T1000 (cell line): ENCODE results near the gene SLC27A4.
A peak's percentile ranks its signal among the peaks of the same experiment; 100 is the strongest.

Experiments used
- DNase-seq: peaks from one replicate; lab custom pipeline; 2025; ENCODE audit warnings: mixed read lengths; lab: John Stamatoyannopoulos, UW

Gene SLC27A4

DNA sequence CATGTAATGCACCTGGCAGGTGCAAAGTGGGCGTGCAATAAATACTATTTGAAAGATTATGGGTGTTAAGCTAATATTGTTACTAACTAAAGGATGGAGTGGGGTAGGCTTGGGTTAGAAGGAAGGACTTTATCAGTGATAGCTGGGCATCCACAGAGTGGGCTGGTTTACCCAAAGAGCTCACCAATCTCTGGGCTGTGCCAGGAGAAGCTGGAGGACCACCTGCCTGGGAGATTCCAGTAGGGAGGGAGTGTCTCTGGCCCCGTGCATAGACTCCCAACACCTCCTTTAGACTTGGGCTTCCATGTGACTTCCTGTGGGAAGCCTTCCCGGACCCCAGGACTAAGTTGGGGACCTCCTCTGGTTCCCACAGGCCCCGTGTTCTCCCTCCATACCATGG is 25.2 kb downstream of the SLC27A4 start:
- DNase-seq: no peak

- no peak for DNase-seq
These were observed 28.8 kb downstream of the SLC27A4 start for GRCh38 chr9:128369024-128369706.

GRCh38 chr9:128370367-128370751 is 30.0 kb downstream of the SLC27A4 start:
- no peak for DNase-seq

DNA sequence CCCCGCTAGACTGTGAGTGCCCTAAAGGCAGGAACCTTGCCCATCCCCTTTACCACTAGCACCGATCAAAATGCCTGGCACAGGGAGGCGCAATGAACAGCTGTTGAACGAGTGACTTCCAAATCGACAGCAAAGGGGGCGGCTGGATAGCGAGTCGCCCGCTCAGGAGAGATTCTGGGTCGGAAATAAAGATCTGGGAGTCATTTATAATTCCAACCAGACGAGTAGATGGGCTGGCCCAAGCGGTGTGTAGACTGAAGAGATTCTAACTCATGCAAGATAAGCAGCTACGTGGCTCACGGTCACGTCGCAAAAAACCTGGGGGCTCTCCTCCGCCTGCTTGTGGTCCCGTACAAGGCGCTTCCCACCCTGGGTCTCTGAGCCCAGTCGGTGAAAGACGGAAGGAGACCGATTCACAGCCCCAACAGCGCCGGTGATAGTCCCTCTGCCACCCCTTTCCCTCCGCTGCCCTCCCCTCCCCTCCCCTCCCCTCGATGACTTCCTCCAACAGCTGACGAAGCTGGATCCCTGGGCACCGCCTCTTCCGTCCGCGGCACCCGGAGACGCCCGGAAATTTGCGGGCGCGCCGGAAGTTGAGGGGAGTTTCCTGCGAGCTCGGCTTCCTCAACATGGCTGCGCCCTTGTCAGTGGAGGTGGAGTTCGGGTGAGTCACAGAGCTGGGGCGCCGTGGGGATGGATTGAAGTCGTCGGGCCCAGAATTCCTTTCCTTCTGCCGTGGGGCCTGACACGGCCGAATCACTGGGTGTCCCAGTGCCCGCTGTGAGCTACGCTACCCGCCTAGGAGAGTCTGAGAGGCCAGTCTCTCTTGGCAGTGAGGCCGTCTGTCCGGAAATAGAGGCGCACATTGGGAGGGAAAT is 30.7 kb downstream of the SLC27A4 start, which contains the start of gene URM1:
Gene URM1 (plus strand): TSS at position 623 of the 878 bp plus-strand sequence. CDS start 7 bp downstream, at position 630.
- peak; percentile 91 for DNase-seq

DNA sequence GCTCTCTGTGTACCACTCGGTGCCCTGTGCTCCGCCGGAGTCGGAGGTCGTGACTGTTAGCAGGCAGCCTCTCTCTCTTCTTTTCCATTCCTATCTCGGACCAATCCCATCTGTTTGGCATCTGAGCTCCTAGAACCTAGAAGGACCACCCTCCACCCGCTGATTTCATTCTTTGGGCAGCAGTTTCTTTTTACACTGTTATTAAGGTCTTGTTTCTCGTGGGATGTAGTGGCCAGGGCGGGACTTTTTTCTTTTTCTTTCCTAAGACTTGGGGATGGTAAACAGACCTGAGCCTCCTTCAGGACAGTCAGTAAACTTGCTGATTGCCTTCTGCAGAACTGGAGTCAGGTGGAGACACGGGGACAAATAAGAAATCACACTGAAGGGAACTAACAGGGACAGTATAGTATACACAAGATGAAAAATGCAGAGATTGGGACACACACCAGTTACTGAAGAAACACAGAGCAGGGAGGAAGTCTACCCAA is 31.3 kb downstream of the SLC27A4 start:
- DNase-seq: no peak

- DNase-seq: no peak
These were observed 31.9 kb downstream of the SLC27A4 start for GRCh38 chr9:128372188-128372641.

- DNase-seq: no peak
These were observed 32.5 kb downstream of the SLC27A4 start for GRCh38 chr9:128372784-128373183.

- DNase-seq: no peak
These were observed 33.9 kb downstream of the SLC27A4 start for GRCh38 chr9:128374221-128374675.

GRCh38 chr9:128375865-128376264 is 35.5 kb downstream of the SLC27A4 start:
- no peak for DNase-seq

GRCh38 chr9:128382261-128382660 is 41.9 kb downstream of the SLC27A4 start:
- DNase-seq: no peak

DNA sequence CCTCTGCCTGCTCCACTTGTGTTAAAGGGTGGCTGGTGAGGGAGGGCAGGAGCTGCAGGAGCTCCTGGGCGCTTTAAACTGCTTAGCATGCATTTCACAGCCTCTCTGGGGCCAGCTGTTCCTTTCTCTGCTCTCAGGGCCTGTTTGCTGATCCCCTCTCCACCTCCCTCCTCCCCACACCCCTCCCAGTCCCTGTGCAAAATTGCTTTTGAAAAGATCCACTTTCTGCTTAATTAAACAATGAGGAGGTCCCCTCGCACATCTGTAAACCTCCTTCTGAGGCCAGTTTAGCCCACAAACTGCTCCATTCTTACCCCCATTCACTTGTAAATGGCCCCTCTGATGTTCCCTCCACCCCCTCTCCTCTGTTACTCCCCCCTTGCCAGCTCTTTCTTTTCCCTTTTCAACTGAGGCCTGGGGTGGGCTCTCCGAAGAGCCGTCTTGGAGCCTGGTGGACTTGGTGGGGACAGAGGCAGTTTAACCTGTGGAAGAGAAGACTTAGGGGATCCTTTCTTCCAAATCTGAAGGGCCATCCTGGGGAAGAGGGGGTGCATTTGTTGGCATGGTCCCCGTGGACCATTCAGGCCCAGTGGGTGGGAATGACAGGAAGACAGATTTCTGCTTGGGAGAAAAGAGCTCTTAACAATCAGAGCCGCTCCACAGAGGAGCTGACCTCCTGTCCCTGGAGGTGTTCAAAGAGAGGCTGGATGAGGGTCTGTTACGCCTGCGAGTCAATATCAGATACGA is 42.9 kb downstream of the SLC27A4 start:
- DNase-seq: no peak

GRCh38 chr9:128383791-128384190 is 43.5 kb downstream of the SLC27A4 start:
- no peak for DNase-seq

DNA sequence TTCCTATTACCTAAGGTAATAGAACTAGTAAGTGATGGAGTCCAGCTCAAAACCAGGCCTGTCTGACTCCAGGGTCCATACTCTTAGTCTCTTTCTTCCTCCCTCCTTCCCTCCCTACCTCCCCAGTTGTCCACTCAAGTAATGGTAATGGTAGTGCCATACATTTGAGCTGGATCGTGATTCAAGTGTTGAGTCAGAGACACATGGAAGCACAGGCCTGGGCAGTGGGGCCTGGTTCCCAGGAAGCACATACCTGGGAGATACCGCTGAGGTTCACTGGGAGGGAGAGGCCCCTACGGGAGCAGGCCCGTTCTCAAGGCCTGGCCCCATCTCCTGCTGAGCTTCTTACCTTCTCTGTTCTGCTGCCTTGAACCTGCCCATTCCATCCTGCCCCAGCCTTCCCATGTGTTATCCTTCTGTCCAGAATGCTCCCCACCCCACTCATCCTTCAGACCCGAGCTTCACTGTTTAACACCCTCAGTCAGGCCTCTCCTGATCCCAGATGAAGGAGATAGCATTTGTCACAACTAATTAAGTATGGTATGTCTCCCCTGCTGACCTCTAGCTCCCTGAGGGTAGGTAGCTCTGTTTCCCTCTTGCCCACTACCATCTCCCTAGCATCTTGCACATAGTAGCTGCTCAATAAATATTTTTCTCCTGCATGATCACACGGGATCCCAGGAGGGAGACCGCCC is 44.6 kb downstream of the SLC27A4 start:
- DNase-seq: no peak

- DNase-seq: no peak
These were observed 45.5 kb downstream of the SLC27A4 start for GRCh38 chr9:128385496-128386460.

GRCh38 chr9:128388150-128388549 is 47.8 kb downstream of the SLC27A4 start:
- DNase-seq: no peak

DNA sequence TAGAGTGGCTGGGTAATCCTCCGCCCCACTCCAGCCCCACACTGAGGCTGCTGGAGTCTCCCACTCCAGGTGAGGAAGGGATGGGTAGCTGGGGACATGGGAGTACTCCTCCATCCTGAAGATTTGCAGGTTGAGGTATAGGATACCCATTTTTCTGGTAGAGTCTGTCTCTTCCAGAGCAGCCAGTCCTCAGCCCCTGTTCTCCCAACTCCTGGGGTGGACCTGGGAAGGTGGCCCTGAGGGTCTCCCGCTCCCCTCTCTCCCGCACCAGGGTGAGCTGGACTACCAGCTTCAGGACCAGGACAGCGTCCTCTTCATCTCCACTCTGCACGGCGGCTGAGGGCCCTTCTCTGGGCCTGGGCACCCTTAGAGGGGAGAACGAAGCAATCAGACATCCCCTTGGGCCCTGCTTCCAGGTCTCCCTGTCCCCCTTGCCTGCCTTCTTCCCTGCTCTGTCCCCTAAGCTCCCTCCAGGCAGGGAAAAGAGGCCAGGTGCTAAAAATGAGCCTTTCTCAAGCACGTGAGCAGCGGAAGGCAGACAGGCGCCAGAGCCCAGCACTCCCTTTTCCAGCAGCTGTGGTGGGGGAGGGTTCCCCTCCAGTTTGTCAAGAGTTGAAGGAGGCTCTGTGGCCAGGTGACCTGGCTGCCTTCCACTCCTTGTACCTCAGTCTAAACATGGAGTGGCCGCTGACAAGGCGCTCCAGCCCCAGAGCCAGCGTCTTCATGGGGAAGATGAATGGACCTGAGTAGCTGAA is 49.2 kb downstream of the SLC27A4 start:
- DNase-seq: no peak

- no peak for DNase-seq
These were observed 50.0 kb downstream of the SLC27A4 start for GRCh38 chr9:128390150-128390812.

- no peak for DNase-seq
These were observed 50.7 kb downstream of the SLC27A4 start for GRCh38 chr9:128390813-128391711.
